Adrenal gland (tissue), 12 donors: ENCODE measurements around the gene TET3. TPM values are rescaled to one million over a fixed set of nuclear protein-coding genes. Genes with fewer than 3 reads are reported as not detected.

ENCODE experiments used
- DNase-seq, 7 donors: peaks; one replicate each; pipeline ENCODE4 v3.0.0-alpha.2; 2019 to 2020
- H3K27ac ChIP-seq, 5 donors: fragments of 200-600 bp; sonication (generic) in 4 of 5; 1 replicate in 3 of 5; 2 replicates in 2 of 5; pipeline versions ENCODE4 v1.5.1 to v1.8.0; 2016 to 2020; ENCODE audit warnings: mild to moderate bottlenecking in 1 of 5
- H3K27me3 ChIP-seq: fragments of 200-600 bp; 2 replicates; pipeline ENCODE4 v1.8.0; 2021
- H3K36me3 ChIP-seq, 2 donors: fragments of 200-600 bp; replicated peaks in 1 of 2; 1 replicate in 1 of 2; 2 replicates in 1 of 2; pipeline versions ENCODE4 v1.5.1 to v1.8.0; 2018 to 2022
- H3K4me1 ChIP-seq, 2 donors: fragments of 200-600 bp; replicated peaks in 1 of 2; 1 replicate in 1 of 2; 2 replicates in 1 of 2; pipeline versions ENCODE4 v1.5.1 to v1.8.0; 2018 to 2021
- H3K4me3 ChIP-seq, 4 donors: fragments of 200-600 bp; sonication (generic) in 3 of 4; one replicate each; pipeline ENCODE4 v1.5.1; 2016 to 2018
- H3K9me3 ChIP-seq, 3 donors: fragments of 200-600 bp; sonication (generic) in 1 of 3; replicated peaks in 1 of 3; 1 replicate in 2 of 3; 2 replicates in 1 of 3; pipeline versions ENCODE4 v1.5.1 to v1.8.0; 2016 to 2021
- POLR2A ChIP-seq, 2 donors: fragments of 450-650 bp; IDR thresholded peaks; one replicate each; pipeline ENCODE4 v1.6.1; 2017; ENCODE audit warnings: antibody characterized with exemption in 2 of 2, mild to moderate bottlenecking in 2 of 2, moderate library complexity in 1 of 2
- WGBS, 4 donors: extraction: QIAGEN DNeasy Blood & Tissue Kit in 2 of 4; methylation state at CpG; one replicate each; pipeline versions ENCODE4 v1.1.5 to v1.1.7; 2013 to 2017; 5-methylcytosine and 5-hydroxymethylcytosine counted together
- intact Hi-C, 2 donors: fragments of 100-400 bp; cut with DNase I; formaldehyde crosslinking; loops; one replicate each; pipeline versions ENCODE4 v1.14.1 to v1.15.0; 2022 to 2023
- polyA plus RNA-seq, 3 donors: library from polyadenylated mRNA; stranded (reverse); fragments of 200-250 nt in 2 of 3; fragments of 350-450 nt in 1 of 3; fragmentation: Illumina TruSeq in 1 of 3; extraction: RNeasy Lipid Tissue Mini Kit (QIAGEN cat#74804) in 1 of 3; gene quantifications; one replicate each; pipeline ENCODE4 v1.2.3, GENCODE V29; 2013 to 2014
- total RNA-seq, 9 donors: library from RNA; depleted of rRNA in 4 of 9; stranded (reverse); fragments of >200 nt in 4 of 9; fragments of 120-200 nt in 1 of 9; fragmentation: NEBNext Ultra II Directional in 1 of 9; extraction: Animal tissue kit (Norgen Biotek cat#: 25700) in 1 of 9; gene quantifications; one replicate each; pipeline versions ENCODE4 v1.1.0 to v1.2.4, GENCODE V29; 2013 to 2023
- TF ChIP-seq, protein P1 (sequence below), 6 experiments: fragments of 450-650 bp in 4 of 6; fragments of 200-600 bp in 2 of 6; sonication (generic) in 1 of 6; IDR thresholded peaks; 1 replicate in 5 of 6; 2 replicates in 1 of 6; pipeline versions ENCODE4 v1.5.1 to v1.8.0; 2016 to 2021; ENCODE audit warnings: antibody characterized with exemption in 6 of 6, mild to moderate bottlenecking in 2 of 6, moderate library complexity in 1 of 6
- donor health status: healthy with polysubstance abuse.
- donor health status: Bipolar disorder and iron deficiency.
- donor health status: DM: yes; HTN: yes; CAD: no.
- donor health status: DM: no; HTN: no; CAD: no.
- donor health status: DM: no; HTN: no; CAD: no.
- donor health status: DM: yes; HTN: yes; CAD: no.

TET3 gene
- total and polyA plus RNA-seq, 12 donors: 1.3 to 8.6 (median 5.4) TPM

GRCh38 chr2:73998933-73999332 is 14.2 kb downstream of the TET3 start:
- intact Hi-C loops: loop anchor here in 1 of 2 donors (10.0 kb wide), 1 partner anchor 76 kb away; no protein-coding TSS in a partner anchor
- H3K4me3 ChIP-seq: no peak overlapping the region
- no peak for DNase-seq
- H3K27ac ChIP-seq: no peak overlapping the region
- TF ChIP-seq POLR2A (IDR thresholded peaks at IDR 0.05): no peak
- TF ChIP-seq, protein P1, sequence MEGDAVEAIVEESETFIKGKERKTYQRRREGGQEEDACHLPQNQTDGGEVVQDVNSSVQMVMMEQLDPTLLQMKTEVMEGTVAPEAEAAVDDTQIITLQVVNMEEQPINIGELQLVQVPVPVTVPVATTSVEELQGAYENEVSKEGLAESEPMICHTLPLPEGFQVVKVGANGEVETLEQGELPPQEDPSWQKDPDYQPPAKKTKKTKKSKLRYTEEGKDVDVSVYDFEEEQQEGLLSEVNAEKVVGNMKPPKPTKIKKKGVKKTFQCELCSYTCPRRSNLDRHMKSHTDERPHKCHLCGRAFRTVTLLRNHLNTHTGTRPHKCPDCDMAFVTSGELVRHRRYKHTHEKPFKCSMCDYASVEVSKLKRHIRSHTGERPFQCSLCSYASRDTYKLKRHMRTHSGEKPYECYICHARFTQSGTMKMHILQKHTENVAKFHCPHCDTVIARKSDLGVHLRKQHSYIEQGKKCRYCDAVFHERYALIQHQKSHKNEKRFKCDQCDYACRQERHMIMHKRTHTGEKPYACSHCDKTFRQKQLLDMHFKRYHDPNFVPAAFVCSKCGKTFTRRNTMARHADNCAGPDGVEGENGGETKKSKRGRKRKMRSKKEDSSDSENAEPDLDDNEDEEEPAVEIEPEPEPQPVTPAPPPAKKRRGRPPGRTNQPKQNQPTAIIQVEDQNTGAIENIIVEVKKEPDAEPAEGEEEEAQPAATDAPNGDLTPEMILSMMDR (IDR thresholded peaks at IDR 0.05): no peak
- peaks cover 10 to 20% of the 10 kb centered on the region in 2 donors for H3K4me1 ChIP-seq
- H3K9me3 ChIP-seq: no peaks in the 10 kb centered on the region
- no peaks in the 10 kb centered on the region for H3K27me3 ChIP-seq
- WGBS, 4 donors: 77 to 88% (median 86%) methylated on average over 4 of the region's 4 CpGs
- no peaks in the 10 kb centered on the region for H3K36me3 ChIP-seq

GRCh38 chr2:73999881-74000597 is 15.3 kb downstream of the TET3 start:
- Histone ChIP-seq H3K4me1 (peaks cover 10 to 22% of the 10 kb centered on the region in 2 donors), H3K9me3 (no peaks in the 10 kb centered on the region), H3K4me3 (no peak overlapping the region), H3K36me3 (no peaks in the 10 kb centered on the region), H3K27me3 (no peaks in the 10 kb centered on the region), H3K27ac (no peak overlapping the region)
- no peak for DNase-seq
- 48 to 64% (median 53%) methylated on average over 8 to 10 of the region's 10 CpGs for WGBS, 4 donors
- TF ChIP-seq, protein P1 (IDR thresholded peaks at IDR 0.05): no peak
- no peak for TF ChIP-seq POLR2A (IDR thresholded peaks at IDR 0.05)
- intact Hi-C loops: loop anchor here in 1 of 2 donors (10.0 kb wide), 1 partner anchor 75 kb away; no protein-coding TSS in a partner anchor

GRCh38 chr2:74000666-74001065 is 16.0 kb downstream of the TET3 start:
- no peak for DNase-seq
- intact Hi-C loops: no loop called here
- Histone ChIP-seq H3K27ac (no peak overlapping the region), H3K4me3 (no peak overlapping the region), H3K9me3 (no peaks in the 10 kb centered on the region), H3K4me1 (peaks cover 10 to 22% of the 10 kb centered on the region in 2 donors), H3K36me3 (no peaks in the 10 kb centered on the region), H3K27me3 (no peaks in the 10 kb centered on the region)
- TF ChIP-seq, protein P1 (IDR thresholded peaks at IDR 0.05): no peak
- no peak for TF ChIP-seq POLR2A (IDR thresholded peaks at IDR 0.05)
- 73 to 88% (median 82%) methylated on average over 5 of the region's 5 CpGs for WGBS, 4 donors

DNA sequence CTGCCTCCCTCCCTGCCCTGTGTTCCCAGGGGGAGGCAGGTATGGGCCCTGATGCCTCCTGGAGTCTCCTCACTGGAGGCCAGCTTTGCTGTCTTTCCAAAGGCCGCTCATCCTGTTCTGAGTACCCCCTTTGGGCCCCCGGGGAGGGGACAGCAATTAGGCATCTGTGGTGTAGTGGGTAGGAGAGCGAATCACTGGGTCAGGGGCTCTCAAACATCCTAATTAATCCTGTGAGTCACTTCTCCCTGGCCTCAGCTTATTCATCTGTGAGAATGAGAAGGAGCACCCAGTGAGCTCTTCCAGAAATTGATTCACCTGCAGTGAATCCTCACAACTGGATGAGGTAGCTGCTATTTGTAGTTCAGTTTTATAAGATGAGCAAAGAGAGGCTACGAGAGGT is 16.4 kb downstream of the TET3 start:
- intact Hi-C loops: no loop called here

More for the DNA sequence above, 16.4 kb downstream of the TET3 start:
- no peak overlapping the region for H3K4me3 ChIP-seq
- no peak overlapping the region for H3K27ac ChIP-seq
- 72 to 92% (median 89%) methylated on average over 1 to 4 of the region's 4 CpGs for WGBS, 4 donors
- no peaks in the 10 kb centered on the region for H3K9me3 ChIP-seq
- TF ChIP-seq POLR2A (IDR thresholded peaks at IDR 0.05): no peak
- TF ChIP-seq, protein P1 (IDR thresholded peaks at IDR 0.05): no peak
- no peaks in the 10 kb centered on the region for H3K27me3 ChIP-seq
- no peaks in the 10 kb centered on the region for H3K36me3 ChIP-seq
- no peak for DNase-seq
- H3K4me1 ChIP-seq: peaks cover 10 to 24% of the 10 kb centered on the region in 2 donors
